AG04449 (cell line): Measurements from ENCODE around the gene TTN.

Experiments
- CTCF ChIA-PET: fragments of 350-600 bp; formaldehyde crosslinking; extraction: SDS; loops from one replicate; lab custom pipeline; 2021; ENCODE audit warnings: antibody characterized with exemption; lab: Yijun Ruan, JAX
- POLR2A ChIA-PET: fragments of 400-600, 350-600 bp; formaldehyde crosslinking; extraction: SDS; loops from one replicate; lab custom pipeline; 2020; ENCODE audit warnings: antibody characterized with exemption, inconsistent platforms; lab: Yijun Ruan, JAX
- DNase-seq: peaks from one replicate; pipeline ENCODE4 v3.0.0-alpha.2; 2010; ENCODE audit warnings: low read depth, low spot score
- H3K4me3 ChIP-seq: 2 replicates; pipeline ENCODE4 v1.5.1; 2011; ENCODE audit warnings: low read depth, mild to moderate bottlenecking, control low read depth, low read length
- TF ChIP-seq, protein P1 (sequence below): IDR thresholded peaks from one replicate; pipeline ENCODE4 v1.5.1; 2011; ENCODE audit warnings: mild to moderate bottlenecking, moderate library complexity, low read length, control low read depth, inconsistent platforms; ENCODE audit not compliant: insufficient read depth; ENCODE audit errors: missing control alignments

The TTN gene

GRCh38 chr2:178517496-178517895 is 289.7 kb downstream of the TTN start:
- H3K4me3 ChIP-seq = no peak overlapping the region
- no peak for DNase-seq
- ChIA-PET CTCF (no interaction called here), POLR2A (no interaction called here)
- TF ChIP-seq, protein P1, sequence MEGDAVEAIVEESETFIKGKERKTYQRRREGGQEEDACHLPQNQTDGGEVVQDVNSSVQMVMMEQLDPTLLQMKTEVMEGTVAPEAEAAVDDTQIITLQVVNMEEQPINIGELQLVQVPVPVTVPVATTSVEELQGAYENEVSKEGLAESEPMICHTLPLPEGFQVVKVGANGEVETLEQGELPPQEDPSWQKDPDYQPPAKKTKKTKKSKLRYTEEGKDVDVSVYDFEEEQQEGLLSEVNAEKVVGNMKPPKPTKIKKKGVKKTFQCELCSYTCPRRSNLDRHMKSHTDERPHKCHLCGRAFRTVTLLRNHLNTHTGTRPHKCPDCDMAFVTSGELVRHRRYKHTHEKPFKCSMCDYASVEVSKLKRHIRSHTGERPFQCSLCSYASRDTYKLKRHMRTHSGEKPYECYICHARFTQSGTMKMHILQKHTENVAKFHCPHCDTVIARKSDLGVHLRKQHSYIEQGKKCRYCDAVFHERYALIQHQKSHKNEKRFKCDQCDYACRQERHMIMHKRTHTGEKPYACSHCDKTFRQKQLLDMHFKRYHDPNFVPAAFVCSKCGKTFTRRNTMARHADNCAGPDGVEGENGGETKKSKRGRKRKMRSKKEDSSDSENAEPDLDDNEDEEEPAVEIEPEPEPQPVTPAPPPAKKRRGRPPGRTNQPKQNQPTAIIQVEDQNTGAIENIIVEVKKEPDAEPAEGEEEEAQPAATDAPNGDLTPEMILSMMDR = no peak

DNA sequence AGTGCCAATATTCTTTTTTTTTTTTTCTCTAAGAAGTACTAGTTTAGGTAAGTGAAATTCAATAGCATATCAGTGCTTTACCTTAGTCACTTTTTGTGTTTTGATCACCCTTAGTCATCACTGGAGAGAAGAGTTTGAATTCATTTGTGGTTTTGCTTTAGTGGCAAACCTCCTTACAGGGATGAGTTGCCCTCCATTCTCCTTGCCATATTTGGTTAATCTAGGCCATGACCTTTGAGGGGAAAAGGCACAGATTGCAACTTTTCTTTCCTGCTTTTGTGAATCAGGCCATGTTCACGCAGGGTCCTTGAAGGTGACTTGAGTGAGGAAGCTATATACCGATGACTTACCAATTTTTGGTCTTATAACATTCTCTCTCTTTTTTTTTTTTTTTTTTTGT is 292.6 kb downstream of the TTN start:
- TF ChIP-seq, protein P1 = no peak
- no peak for DNase-seq
- ChIA-PET POLR2A (no interaction called here), CTCF (interaction anchor here (1.1 to 1.6 kb wide), 2 partner anchors 9 to 10 kb away, joined by 3 read pairs; no protein-coding TSS in a partner anchor)
- no peak overlapping the region for H3K4me3 ChIP-seq

GRCh38 chr2:178513876-178514275 is 293.3 kb downstream of the TTN start:
- POLR2A ChIA-PET = no interaction called here
- DNase-seq = no peak
- CTCF ChIA-PET = interaction anchor here (1.1 to 2.2 kb wide), 2 partner anchors 9 kb away, joined by 3 to 8 read pairs; no protein-coding TSS in a partner anchor
- no peak overlapping the region for H3K4me3 ChIP-seq
- TF ChIP-seq, protein P1 = no peak

DNA sequence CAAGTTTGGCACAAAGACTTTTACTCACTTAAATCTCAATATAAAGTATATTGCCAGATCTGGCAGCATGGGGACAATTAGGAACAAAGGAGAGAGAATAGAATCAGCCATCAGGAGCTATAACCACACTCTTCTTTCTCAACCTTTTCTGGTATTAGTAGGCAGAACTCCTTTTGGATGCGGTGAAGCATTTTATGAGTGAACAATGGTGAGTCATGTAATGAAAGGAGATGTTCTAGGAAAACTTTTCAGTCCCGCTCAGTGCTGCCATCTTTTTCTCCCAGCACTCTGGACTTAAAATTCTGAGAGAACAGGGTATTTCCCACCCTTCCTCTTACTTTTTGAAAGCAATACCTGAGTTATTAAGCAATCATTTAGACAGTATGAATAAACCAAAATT is 294.7 kb downstream of the TTN start:
- no peak for DNase-seq

DNA sequence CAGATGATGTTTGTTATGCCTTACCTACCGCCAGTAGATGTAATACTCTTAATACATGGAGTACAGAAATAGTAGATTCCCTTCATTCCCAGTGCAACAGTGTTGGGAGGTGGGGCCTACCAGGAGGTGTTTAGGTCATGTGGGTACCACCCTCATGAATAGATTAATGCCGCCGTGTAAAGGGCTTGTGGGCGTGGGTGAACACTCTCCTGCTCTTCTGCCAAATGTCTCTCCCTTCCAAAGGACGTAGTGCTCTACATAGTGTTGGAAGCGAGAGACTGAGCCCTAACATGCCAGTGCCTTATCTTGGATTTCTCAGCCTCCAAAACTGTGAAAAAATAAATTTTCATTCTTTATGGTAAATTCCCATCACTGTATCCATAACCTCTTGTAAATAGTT is 296.8 kb downstream of the TTN start:
- no peak overlapping the region for H3K4me3 ChIP-seq
- TF ChIP-seq, protein P1 = no peak
- POLR2A ChIA-PET = no interaction called here
- DNase-seq = no peak
- CTCF ChIA-PET = no interaction called here

More for the DNA sequence above, 294.7 kb downstream of the TTN start:
- ChIA-PET POLR2A (no interaction called here), CTCF (interaction anchor here (2.2 kb wide), 1 partner anchor 10 kb away, joined by 8 read pairs; no protein-coding TSS in a partner anchor)
- TF ChIP-seq, protein P1 = no peak
- H3K4me3 ChIP-seq = no peak overlapping the region

GRCh38 chr2:178508646-178509045 is 298.6 kb downstream of the TTN start:
- no peak for DNase-seq
- POLR2A ChIA-PET = no interaction called here
- CTCF ChIA-PET = interaction anchor here (1.3 kb wide), 1 partner anchor 19 kb away, joined by 5 read pairs; no protein-coding TSS in a partner anchor
- H3K4me3 ChIP-seq = no peak overlapping the region
- TF ChIP-seq, protein P1 = no peak
